ENCODE data around the gene PLEKHM1. TPM values are rescaled to one million over a fixed set of nuclear protein-coding genes. Genes with fewer than 3 reads are reported as not detected.
"Not testable (repeated sequence)": the region's sequence is repeated elsewhere in the genome, so short reads cannot be mapped to it uniquely, and the experiment has no call there.

PLEKHM1 gene
- total RNA-seq: 100 to 1,000 TPM in 1 of 4 donors, 10 to 100 TPM in 3; 43.6 to 111 (median 47.6) TPM

GRCh38 chr17:45490615-45491433 lies at the start of gene PLEKHM1:
PLEKHM1 (minus strand) TSS chr17:45490721; CDS start chr17:45482484, 8,237 bp downstream.
- WGBS, 2 donors (ENCODE audit: low coverage in 1 of 2): 0 to 2% methylated on average over 7 to 24 of the region's 59 CpGs
- H3K9me3 ChIP-seq; intact Hi-C loops (cut with DNase I; ENCODE audit: low total_unique reads); in situ Hi-C loops (cut with MboI; ENCODE audit: low pct_ligation_motif_present in 1 of 4, low pct_unique_long_range_greater_than_20kb in 1 of 4, low sequenced_read_pairs in 3 of 4); H3K27me3 ChIP-seq; H3K36me3 ChIP-seq: not testable (repeated sequence)
- peak within 1 kb of the TSS; percentile 88 to 95 (median 90) for H3K27ac ChIP-seq
- DNase-seq: peak; percentile 92
- peak within 1 kb of the TSS; percentile 48 to 73 (median 66) for H3K4me3 ChIP-seq
- peaks cover 6 to 34% (median 14%) of the 10 kb centered on the region in 4 donors for H3K4me1 ChIP-seq
- TF ChIP-seq POLR2A (IDR thresholded peaks at IDR 0.05): peak; percentile 95
- TF ChIP-seq POLR2AphosphoS5 (IDR thresholded peaks at IDR 0.05): peak; percentile 88 to 90 (median 89)

- H3K4me1 ChIP-seq; intact Hi-C loops (cut with DNase I; ENCODE audit: low total_unique reads); H3K4me3 ChIP-seq; in situ Hi-C loops (cut with MboI; ENCODE audit: low pct_ligation_motif_present in 1 of 4, low pct_unique_long_range_greater_than_20kb in 1 of 4, low sequenced_read_pairs in 3 of 4); H3K27me3 ChIP-seq; H3K27ac ChIP-seq; H3K36me3 ChIP-seq; H3K9me3 ChIP-seq; DNase-seq: not testable (repeated sequence)
- whole genome bisulfite sequencing, 2 donors (ENCODE audit: low coverage in 1 of 2): 95% methylated on average over 6 of the region's 7 CpGs; no CpG with 5 or more reads in 1 of the 2 donors
Measured at GRCh38 chr17:45538168-45538567, 47.6 kb upstream of the PLEKHM1 start.

GRCh38 chr17:45506072-45506471 lies 15.6 kb upstream of the PLEKHM1 start:
- intact Hi-C loops (cut with DNase I; ENCODE audit: low total_unique reads): not testable (repeated sequence)

GRCh38 chr17:45505183-45505582 lies 14.7 kb upstream of the PLEKHM1 start:
- WGBS, 2 donors (ENCODE audit: low coverage in 1 of 2): 81 to 83% methylated on average over 1 to 3 of the region's 3 CpGs
- in situ Hi-C loops (cut with MboI; ENCODE audit: low pct_ligation_motif_present in 1 of 4, low pct_unique_long_range_greater_than_20kb in 1 of 4, low sequenced_read_pairs in 3 of 4): not testable (repeated sequence)

More at GRCh38 chr17:45506072-45506471, 15.6 kb upstream of the PLEKHM1 start:
- 60 to 69% methylated on average over 3 of the region's 3 CpGs for WGBS, 2 donors (ENCODE audit: low coverage in 1 of 2)
- DNase-seq; H3K27ac ChIP-seq; H3K4me3 ChIP-seq; H3K4me1 ChIP-seq; H3K27me3 ChIP-seq; in situ Hi-C loops (cut with MboI; ENCODE audit: low pct_ligation_motif_present in 1 of 4, low pct_unique_long_range_greater_than_20kb in 1 of 4, low sequenced_read_pairs in 3 of 4); H3K9me3 ChIP-seq; H3K36me3 ChIP-seq: not testable (repeated sequence)

GRCh38 chr17:45501092-45501707 lies 10.7 kb upstream of the PLEKHM1 start:
- DNase-seq: peak; percentile 26
- intact Hi-C loops (cut with DNase I; ENCODE audit: low total_unique reads); H3K9me3 ChIP-seq; in situ Hi-C loops (cut with MboI; ENCODE audit: low pct_ligation_motif_present in 1 of 4, low pct_unique_long_range_greater_than_20kb in 1 of 4, low sequenced_read_pairs in 3 of 4); H3K27ac ChIP-seq; H3K4me1 ChIP-seq; H3K36me3 ChIP-seq; H3K4me3 ChIP-seq; H3K27me3 ChIP-seq: not testable (repeated sequence)
- TF ChIP-seq CTCF (IDR thresholded peaks at IDR 0.05): peak in 4 of 5 experiments; percentile 16 to 33 (median 32)
- 32% methylated on average over 24 of the region's 33 CpGs; no CpG with 5 or more reads in 1 of the 2 donors for WGBS, 2 donors (ENCODE audit: low coverage in 1 of 2)

More at GRCh38 chr17:45505183-45505582, 14.7 kb upstream of the PLEKHM1 start:
- DNase-seq; H3K27me3 ChIP-seq; intact Hi-C loops (cut with DNase I; ENCODE audit: low total_unique reads); H3K4me1 ChIP-seq; H3K36me3 ChIP-seq; H3K9me3 ChIP-seq; H3K27ac ChIP-seq; H3K4me3 ChIP-seq: not testable (repeated sequence)

- H3K4me3 ChIP-seq; H3K27me3 ChIP-seq; DNase-seq; in situ Hi-C loops (cut with MboI; ENCODE audit: low pct_ligation_motif_present in 1 of 4, low pct_unique_long_range_greater_than_20kb in 1 of 4, low sequenced_read_pairs in 3 of 4); intact Hi-C loops (cut with DNase I; ENCODE audit: low total_unique reads); H3K27ac ChIP-seq; H3K4me1 ChIP-seq; H3K36me3 ChIP-seq; H3K9me3 ChIP-seq: not testable (repeated sequence)
- no CpG with 5 or more reads among the region's 2 CpGs for WGBS, 2 donors (ENCODE audit: low coverage in 1 of 2)
Measured at GRCh38 chr17:45500478-45500877, 10.0 kb upstream of the PLEKHM1 start.

GRCh38 chr17:45499208-45499607 lies 8.7 kb upstream of the PLEKHM1 start:
- H3K36me3 ChIP-seq; H3K9me3 ChIP-seq; intact Hi-C loops (cut with DNase I; ENCODE audit: low total_unique reads); H3K4me3 ChIP-seq; H3K4me1 ChIP-seq; in situ Hi-C loops (cut with MboI; ENCODE audit: low pct_ligation_motif_present in 1 of 4, low pct_unique_long_range_greater_than_20kb in 1 of 4, low sequenced_read_pairs in 3 of 4); H3K27ac ChIP-seq; H3K27me3 ChIP-seq; DNase-seq: not testable (repeated sequence)
- 83% methylated on average over 3 of the region's 3 CpGs; no CpG with 5 or more reads in 1 of the 2 donors for WGBS, 2 donors (ENCODE audit: low coverage in 1 of 2)

- H3K27me3 ChIP-seq; H3K4me3 ChIP-seq; H3K36me3 ChIP-seq; H3K27ac ChIP-seq; H3K9me3 ChIP-seq; intact Hi-C loops (cut with DNase I; ENCODE audit: low total_unique reads); H3K4me1 ChIP-seq; DNase-seq; in situ Hi-C loops (cut with MboI; ENCODE audit: low pct_ligation_motif_present in 1 of 4, low pct_unique_long_range_greater_than_20kb in 1 of 4, low sequenced_read_pairs in 3 of 4): not testable (repeated sequence)
- WGBS, 2 donors (ENCODE audit: low coverage in 1 of 2): 76% methylated on average over 2 of the region's 6 CpGs; no CpG with 5 or more reads in 1 of the 2 donors
Measured at GRCh38 chr17:45498377-45498776, 7.9 kb upstream of the PLEKHM1 start.

GRCh38 chr17:45497449-45497848 lies 6.9 kb upstream of the PLEKHM1 start:
- intact Hi-C loops (cut with DNase I; ENCODE audit: low total_unique reads); in situ Hi-C loops (cut with MboI; ENCODE audit: low pct_ligation_motif_present in 1 of 4, low pct_unique_long_range_greater_than_20kb in 1 of 4, low sequenced_read_pairs in 3 of 4); H3K27me3 ChIP-seq; DNase-seq; H3K27ac ChIP-seq; H3K4me1 ChIP-seq; H3K4me3 ChIP-seq; H3K36me3 ChIP-seq; H3K9me3 ChIP-seq: not testable (repeated sequence)
- WGBS, 2 donors (ENCODE audit: low coverage in 1 of 2): 90 to 94% methylated on average over 1 to 7 of the region's 8 CpGs
